ENCODE results near the gene SRM. TPM values are rescaled to one million over a fixed set of nuclear protein-coding genes. Genes with fewer than 3 reads are reported as not detected.

SRM gene
- polyA plus RNA-seq, 3 donors, result 23.2 to 43.2 (median 37.6) TPM

DNA sequence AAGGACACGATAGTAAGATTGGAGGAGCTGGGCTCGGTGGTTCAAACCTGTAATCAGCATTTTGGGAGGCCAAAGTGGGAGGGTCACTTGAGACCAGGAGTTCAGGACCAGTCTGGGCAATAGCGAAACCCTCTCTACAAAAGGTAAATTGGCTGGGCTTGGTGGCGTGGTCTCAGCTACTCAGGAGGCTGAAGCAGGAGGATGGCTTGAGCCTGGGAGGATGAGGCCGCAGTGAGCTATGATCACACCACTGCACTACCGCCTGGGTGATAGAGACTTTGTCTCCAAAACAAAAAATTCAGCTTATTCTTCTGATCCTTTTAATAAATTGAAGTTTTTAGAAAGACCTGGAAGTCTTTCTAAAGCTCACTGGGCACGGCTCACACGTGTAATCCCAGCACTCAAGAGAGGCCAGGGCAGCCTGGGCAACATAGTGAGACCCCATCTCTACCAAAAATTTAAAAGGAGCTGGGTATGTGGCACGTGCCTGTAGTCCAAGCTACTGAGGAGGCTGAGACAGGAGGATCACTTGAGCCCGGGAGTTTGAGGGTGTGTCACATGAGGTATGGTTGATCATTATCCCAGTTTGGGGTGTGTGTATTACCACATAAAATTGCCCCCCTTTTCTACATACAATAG lies 28.1 kb downstream of the SRM start:
- Mint-ChIP-seq H3K4me1 (no peaks in the 10 kb centered on the region), H3K27me3 (ENCODE audit: low read depth in 3 of 3) (peaks cover 0 to 3% (median 1%) of the 10 kb centered on the region in 3 donors), H3K27ac (peak overlapping the region in 1 of 7 donors; percentile 75), H3K9me3 (no peaks in the 10 kb centered on the region), H3K36me3 (peaks cover 16 to 28% of the 10 kb centered on the region in 2 donors), H3K4me3 (no peak overlapping the region)
- Histone ChIP-seq H2AFZ (ENCODE audit: insufficient read depth, low read depth, low read length, poor library complexity, severe bottlenecking) (no peak overlapping the region), H3K79me2 (ENCODE audit: insufficient read depth, low read length) (no peaks in the 10 kb centered on the region), H3K4me3 (replicated peaks in 1 of 3; ENCODE audit: low read depth in 2 of 3, low read length in 3 of 3) (no peak overlapping the region), H4K20me1 (ENCODE audit: insufficient read depth, low read length) (peaks cover 24% of the 10 kb centered on the region), H3K27ac (ENCODE audit: low read depth in 1 of 2, low read length in 2 of 2) (no peak overlapping the region), H3K9ac (ENCODE audit: insufficient read depth, low read length, poor library complexity, severe bottlenecking) (no peak overlapping the region), H3K4me1 (ENCODE audit: control insufficient read depth in 1 of 2, insufficient read depth in 2 of 2, low read length in 2 of 2) (no peaks in the 10 kb centered on the region), H3K36me3 (replicated peaks in 1 of 2; ENCODE audit: control insufficient read depth in 1 of 2, insufficient read depth in 2 of 2, low read length in 2 of 2) (peaks cover 10 to 23% of the 10 kb centered on the region in 2 donors), H3K27me3 (ENCODE audit: control insufficient read depth in 2 of 2, insufficient read depth in 2 of 2, low read length in 2 of 2) (no peaks in the 10 kb centered on the region), H3K4me2 (replicated peaks; ENCODE audit: extremely low read depth, low read length, poor library complexity, severe bottlenecking) (no peak overlapping the region), H3K9me3 (replicated peaks in 1 of 2; ENCODE audit: control insufficient read depth in 1 of 2, insufficient read depth in 1 of 2, low read length in 2 of 2) (no peaks in the 10 kb centered on the region)
- DNase-seq, result no peak
- no CpG with 5 or more reads among the region's 10 CpGs for WGBS (ENCODE audit: insufficient coverage)
- TF ChIP-seq, protein P1, sequence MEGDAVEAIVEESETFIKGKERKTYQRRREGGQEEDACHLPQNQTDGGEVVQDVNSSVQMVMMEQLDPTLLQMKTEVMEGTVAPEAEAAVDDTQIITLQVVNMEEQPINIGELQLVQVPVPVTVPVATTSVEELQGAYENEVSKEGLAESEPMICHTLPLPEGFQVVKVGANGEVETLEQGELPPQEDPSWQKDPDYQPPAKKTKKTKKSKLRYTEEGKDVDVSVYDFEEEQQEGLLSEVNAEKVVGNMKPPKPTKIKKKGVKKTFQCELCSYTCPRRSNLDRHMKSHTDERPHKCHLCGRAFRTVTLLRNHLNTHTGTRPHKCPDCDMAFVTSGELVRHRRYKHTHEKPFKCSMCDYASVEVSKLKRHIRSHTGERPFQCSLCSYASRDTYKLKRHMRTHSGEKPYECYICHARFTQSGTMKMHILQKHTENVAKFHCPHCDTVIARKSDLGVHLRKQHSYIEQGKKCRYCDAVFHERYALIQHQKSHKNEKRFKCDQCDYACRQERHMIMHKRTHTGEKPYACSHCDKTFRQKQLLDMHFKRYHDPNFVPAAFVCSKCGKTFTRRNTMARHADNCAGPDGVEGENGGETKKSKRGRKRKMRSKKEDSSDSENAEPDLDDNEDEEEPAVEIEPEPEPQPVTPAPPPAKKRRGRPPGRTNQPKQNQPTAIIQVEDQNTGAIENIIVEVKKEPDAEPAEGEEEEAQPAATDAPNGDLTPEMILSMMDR (IDR thresholded peaks at IDR 0.05), result no peak
- intact Hi-C loops (cut with micrococcal nuclease), result loop anchor here in 1 of 2 donors (10.0 kb wide), 1 partner anchor 613 kb away; no protein-coding TSS in a partner anchor

DNA sequence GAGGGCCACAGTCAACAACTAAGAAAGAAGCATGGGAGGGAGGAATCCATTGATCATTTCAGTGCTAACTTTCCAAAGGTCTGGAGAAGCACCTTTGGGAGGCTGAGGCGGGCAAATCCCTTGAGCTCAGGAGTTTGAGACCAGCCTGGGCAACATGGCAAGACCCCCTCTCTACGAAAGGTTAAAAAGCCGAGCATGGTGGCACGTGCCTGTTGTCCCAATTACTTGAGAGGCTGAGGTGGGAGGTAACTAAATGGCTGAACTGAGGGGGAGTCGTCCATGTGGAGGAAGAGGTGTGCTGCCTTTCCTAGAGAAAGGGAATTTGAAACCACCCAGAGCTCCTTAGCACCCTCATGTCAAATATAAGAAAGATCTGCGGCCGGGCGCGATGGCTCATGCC lies 29.0 kb downstream of the SRM start:
- no peak overlapping the region for H3K4me3 ChIP-seq (replicated peaks in 1 of 3; ENCODE audit: low read depth in 2 of 3, low read length in 3 of 3)
- H3K27me3 Mint-ChIP-seq (ENCODE audit: low read depth in 3 of 3), result peaks cover 0 to 3% (median 1%) of the 10 kb centered on the region in 3 donors
- intact Hi-C loops (cut with micrococcal nuclease), result loop anchor here in 1 of 2 donors (10.0 kb wide), 1 partner anchor 614 kb away; no protein-coding TSS in a partner anchor

More for the DNA sequence above, 29.0 kb downstream of the SRM start:
- H3K4me2 ChIP-seq (replicated peaks; ENCODE audit: extremely low read depth, low read length, poor library complexity, severe bottlenecking), result no peak overlapping the region
- no peaks in the 10 kb centered on the region for H3K4me1 ChIP-seq (ENCODE audit: control insufficient read depth in 1 of 2, insufficient read depth in 2 of 2, low read length in 2 of 2)
- no peak overlapping the region for H2AFZ ChIP-seq (ENCODE audit: insufficient read depth, low read depth, low read length, poor library complexity, severe bottlenecking)
- no peaks in the 10 kb centered on the region for H3K79me2 ChIP-seq (ENCODE audit: insufficient read depth, low read length)
- no peaks in the 10 kb centered on the region for H3K9me3 ChIP-seq (replicated peaks in 1 of 2; ENCODE audit: control insufficient read depth in 1 of 2, insufficient read depth in 1 of 2, low read length in 2 of 2)
- no peak overlapping the region for H3K27ac ChIP-seq (ENCODE audit: low read depth in 1 of 2, low read length in 2 of 2)
- no peak overlapping the region for H3K9ac ChIP-seq (ENCODE audit: insufficient read depth, low read length, poor library complexity, severe bottlenecking)
- peaks cover 32% of the 10 kb centered on the region for H4K20me1 ChIP-seq (ENCODE audit: insufficient read depth, low read length)
- TF ChIP-seq, protein P1 (IDR thresholded peaks at IDR 0.05), result no peak
- no peak for DNase-seq
- 100% methylated on average over 2 of the region's 9 CpGs for WGBS (ENCODE audit: insufficient coverage)
- Mint-ChIP-seq H3K4me1 (no peaks in the 10 kb centered on the region), H3K27ac (no peak overlapping the region), H3K4me3 (no peak overlapping the region), H3K9me3 (no peaks in the 10 kb centered on the region), H3K36me3 (peaks cover 23 to 37% of the 10 kb centered on the region in 2 donors)
- peaks cover 18 to 31% of the 10 kb centered on the region in 2 donors for H3K36me3 ChIP-seq (replicated peaks in 1 of 2; ENCODE audit: control insufficient read depth in 1 of 2, insufficient read depth in 2 of 2, low read length in 2 of 2)
- no peaks in the 10 kb centered on the region for H3K27me3 ChIP-seq (ENCODE audit: control insufficient read depth in 2 of 2, insufficient read depth in 2 of 2, low read length in 2 of 2)

Data from CD14-positive monocyte (primary cell).